Measurements from ENCODE around the gene HIF3A. TPM values are rescaled to one million over a fixed set of nuclear protein-coding genes. Genes with fewer than 3 reads are reported as not detected.

HIF3A gene
- total RNA-seq, 1 donor from 2014 or later = not detected

GRCh38 chr19:46381756-46382345 is 85.0 kb downstream of the HIF3A start:
- H3K4me1 Mint-ChIP-seq = peaks cover 3% of the 10 kb centered on the region
- intact Hi-C loops (cut with micrococcal nuclease) = no loop called here
- no peaks in the 10 kb centered on the region for H3K27me3 Mint-ChIP-seq
- H3K27ac Mint-ChIP-seq = no peak overlapping the region
- DNase-seq = no peak
- no peaks in the 10 kb centered on the region for H3K9me3 Mint-ChIP-seq
- no peak overlapping the region for H3K4me3 Mint-ChIP-seq
- peaks cover 67% of the 10 kb centered on the region for H3K36me3 Mint-ChIP-seq (ENCODE audit: low read depth)

DNA sequence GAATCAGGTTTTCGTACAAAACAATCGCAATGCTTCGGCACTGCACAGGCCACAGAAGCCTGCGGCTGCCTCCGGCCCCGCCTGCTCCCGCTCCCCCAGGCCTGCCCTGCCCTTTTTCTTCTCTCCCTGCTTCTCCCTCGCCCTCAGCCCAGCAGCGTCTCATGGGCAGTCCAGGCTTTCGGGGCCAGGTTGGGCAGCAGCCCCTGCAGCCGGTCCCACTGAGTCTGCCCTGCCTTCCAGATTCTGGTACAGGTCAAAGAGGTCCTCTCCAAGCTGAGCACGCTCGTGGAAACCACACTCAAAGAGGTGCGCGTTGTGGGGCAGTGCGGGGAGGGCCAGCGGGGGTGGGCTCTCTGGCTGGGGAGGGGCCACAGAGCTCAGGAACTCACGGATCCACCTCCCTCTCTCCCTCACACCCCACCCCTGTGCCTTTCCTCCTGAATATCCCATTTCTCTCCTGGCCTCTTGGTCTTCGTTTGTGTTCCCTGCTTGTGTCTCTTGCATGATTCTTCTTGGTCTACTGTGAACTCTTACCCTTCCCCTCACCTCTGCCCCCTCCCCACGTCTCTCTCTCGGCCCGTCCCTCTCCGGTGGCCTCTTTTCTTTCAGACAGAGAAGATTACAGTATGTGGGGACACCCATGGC is 86.5 kb downstream of the HIF3A start:
- DNase-seq = no peak
- peaks cover 68% of the 10 kb centered on the region for H3K36me3 Mint-ChIP-seq (ENCODE audit: low read depth)
- H3K27me3 Mint-ChIP-seq = no peaks in the 10 kb centered on the region
- H3K9me3 Mint-ChIP-seq = no peaks in the 10 kb centered on the region
- no peak overlapping the region for H3K4me3 Mint-ChIP-seq
- intact Hi-C loops (cut with micrococcal nuclease) = no loop called here
- H3K27ac Mint-ChIP-seq = no peak overlapping the region
- H3K4me1 Mint-ChIP-seq = peaks cover 2% of the 10 kb centered on the region

- Mint-ChIP-seq H3K9me3 (no peaks in the 10 kb centered on the region), H3K27ac (no peak overlapping the region), H3K36me3 (ENCODE audit: low read depth) (peaks cover 68% of the 10 kb centered on the region), H3K27me3 (no peaks in the 10 kb centered on the region), H3K4me1 (peaks cover 2% of the 10 kb centered on the region), H3K4me3 (no peak overlapping the region)
- DNase-seq = no peak
- intact Hi-C loops (cut with micrococcal nuclease) = no loop called here
Observed at GRCh38 chr19:46383846-46384245, 87.0 kb downstream of the HIF3A start.

DNA sequence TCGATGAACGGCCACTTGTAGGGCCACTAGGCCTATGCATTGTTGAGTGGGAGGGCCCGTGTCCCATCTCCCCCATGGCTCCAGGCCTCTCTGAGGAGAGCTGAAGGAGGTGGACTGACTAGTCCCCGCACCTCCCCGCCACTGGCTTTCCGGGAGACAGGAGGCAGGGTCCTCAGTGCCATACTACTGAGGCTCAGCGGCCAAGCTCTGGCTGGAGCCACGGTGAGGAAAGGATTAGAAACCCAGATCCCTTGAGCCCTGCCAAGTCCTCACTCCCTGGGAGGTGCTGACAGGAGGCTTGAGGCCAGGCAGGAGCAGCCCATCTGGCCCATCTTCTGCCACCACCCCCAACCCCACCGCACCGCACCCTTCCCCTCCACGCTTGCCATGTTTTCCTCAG is 87.6 kb downstream of the HIF3A start:
- no peaks in the 10 kb centered on the region for H3K27me3 Mint-ChIP-seq
- H3K9me3 Mint-ChIP-seq = no peaks in the 10 kb centered on the region
- no peak overlapping the region for H3K4me3 Mint-ChIP-seq
- intact Hi-C loops (cut with micrococcal nuclease) = no loop called here
- H3K27ac Mint-ChIP-seq = peak overlapping the region; percentile 24
- DNase-seq = no peak
- peaks cover 2% of the 10 kb centered on the region for H3K4me1 Mint-ChIP-seq
- peaks cover 68% of the 10 kb centered on the region for H3K36me3 Mint-ChIP-seq (ENCODE audit: low read depth)

DNA sequence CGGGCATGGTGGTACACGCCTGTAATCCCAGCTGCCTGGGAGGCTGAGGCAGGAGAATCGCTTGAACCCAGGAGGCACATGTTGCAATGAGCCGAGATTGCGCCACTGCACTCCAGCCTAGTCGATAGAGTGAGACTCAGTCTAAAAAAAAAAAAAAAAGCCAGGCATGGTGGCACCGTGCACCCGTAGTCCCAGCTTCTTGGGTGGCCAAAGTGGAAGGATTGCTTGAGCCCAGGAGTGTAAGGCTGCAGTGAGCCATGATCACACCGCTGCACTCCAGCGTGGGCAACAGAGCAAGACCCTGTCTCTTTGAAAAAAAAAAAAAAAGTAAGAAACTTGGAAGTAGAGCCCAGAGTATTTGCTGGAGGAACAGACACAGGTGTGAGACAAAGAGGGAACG is 88.8 kb downstream of the HIF3A start:
- H3K4me3 Mint-ChIP-seq = no peak overlapping the region
- no peaks in the 10 kb centered on the region for H3K4me1 Mint-ChIP-seq
- DNase-seq = no peak
- intact Hi-C loops (cut with micrococcal nuclease) = no loop called here
- H3K27me3 Mint-ChIP-seq = no peaks in the 10 kb centered on the region
- H3K36me3 Mint-ChIP-seq (ENCODE audit: low read depth) = peaks cover 71% of the 10 kb centered on the region
- H3K27ac Mint-ChIP-seq = no peak overlapping the region
- H3K9me3 Mint-ChIP-seq = no peaks in the 10 kb centered on the region

DNA sequence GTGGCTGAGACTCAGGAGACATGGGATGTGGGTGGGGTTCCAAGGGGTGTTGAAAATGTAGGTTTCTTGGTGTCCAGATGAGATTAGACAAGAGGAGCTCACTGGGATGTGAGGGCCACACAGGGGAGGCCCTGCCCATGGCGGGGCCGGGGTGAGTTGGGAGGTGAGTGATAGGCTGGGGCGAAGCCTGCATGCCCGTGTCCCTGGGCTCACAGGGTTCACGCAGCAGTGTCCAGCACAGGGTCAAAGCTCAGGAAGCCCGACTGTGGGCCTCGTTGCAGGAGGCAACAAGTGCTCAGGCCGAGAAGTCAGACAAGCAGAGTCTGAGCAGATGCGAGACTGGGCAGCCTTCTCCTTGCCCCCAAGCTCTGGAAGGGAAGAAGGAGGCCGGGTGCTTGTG is 89.3 kb downstream of the HIF3A start:
- Mint-ChIP-seq H3K9me3 (no peaks in the 10 kb centered on the region), H3K4me1 (no peaks in the 10 kb centered on the region), H3K36me3 (ENCODE audit: low read depth) (peaks cover 68% of the 10 kb centered on the region), H3K27me3 (no peaks in the 10 kb centered on the region), H3K27ac (peak overlapping the region; percentile 28), H3K4me3 (no peak overlapping the region)
- no peak for DNase-seq
- intact Hi-C loops (cut with micrococcal nuclease) = no loop called here

DNA sequence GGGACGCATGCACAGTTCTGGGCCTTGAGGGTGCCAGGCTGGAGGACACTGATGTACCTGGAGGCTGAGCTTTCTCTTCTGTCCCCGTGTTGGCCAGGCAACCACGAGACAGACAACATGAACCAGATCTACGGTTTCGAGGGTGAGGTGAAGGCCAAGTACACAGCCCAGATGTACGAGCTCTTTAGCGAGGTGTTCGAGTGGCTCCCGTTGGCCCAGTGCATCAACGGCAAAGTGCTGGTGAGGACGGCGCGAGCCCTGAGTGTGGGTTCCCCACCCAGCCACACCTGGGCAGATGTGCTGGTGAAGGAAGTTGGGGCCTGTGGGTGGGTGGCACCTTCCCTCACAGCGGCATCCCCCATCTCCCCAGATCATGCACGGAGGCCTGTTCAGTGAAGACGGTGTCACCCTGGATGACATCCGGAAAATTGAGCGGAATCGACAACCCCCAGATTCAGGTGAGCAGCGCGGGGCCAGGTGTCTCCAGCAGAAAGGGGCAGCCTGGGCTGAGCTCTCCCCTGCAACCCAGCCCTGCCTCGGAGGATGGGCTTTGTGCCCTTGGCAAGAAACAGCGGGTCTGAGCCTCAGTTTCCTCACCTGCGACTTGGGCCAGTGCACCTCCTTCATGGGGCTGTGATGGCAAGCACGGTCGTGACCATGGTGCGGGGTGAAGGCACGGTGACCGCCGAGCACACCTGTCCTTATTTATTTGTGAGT is 90.3 kb downstream of the HIF3A start:
- no peak overlapping the region for H3K27ac Mint-ChIP-seq
- H3K36me3 Mint-ChIP-seq (ENCODE audit: low read depth) = peaks cover 67% of the 10 kb centered on the region
- intact Hi-C loops (cut with micrococcal nuclease) = no loop called here
- no peak overlapping the region for H3K4me3 Mint-ChIP-seq
- H3K27me3 Mint-ChIP-seq = no peaks in the 10 kb centered on the region
- no peaks in the 10 kb centered on the region for H3K9me3 Mint-ChIP-seq
- H3K4me1 Mint-ChIP-seq = no peaks in the 10 kb centered on the region
- DNase-seq = no peak

DNA sequence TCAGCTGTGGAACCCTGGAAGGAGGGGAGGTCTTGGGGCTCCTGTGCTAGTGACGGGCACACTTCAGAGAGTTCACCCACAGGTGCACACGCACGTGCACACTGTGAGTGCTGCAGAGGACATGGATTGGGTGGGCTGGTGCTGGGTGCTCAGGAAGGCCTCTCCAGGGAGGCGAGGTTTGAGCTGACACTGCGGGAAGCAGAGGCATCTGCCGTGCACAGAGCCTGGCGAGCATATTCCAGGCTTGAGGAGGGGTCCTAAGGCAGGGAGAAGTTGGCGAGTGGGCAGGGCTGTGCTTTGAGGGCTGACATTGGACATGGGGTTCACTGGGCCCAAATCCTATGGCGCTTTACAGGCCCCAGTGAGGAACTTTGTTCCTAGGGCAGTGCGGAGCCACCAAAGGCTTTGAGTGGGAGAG is 90.9 kb downstream of the HIF3A start:
- Mint-ChIP-seq H3K4me1 (no peaks in the 10 kb centered on the region), H3K9me3 (no peaks in the 10 kb centered on the region), H3K27me3 (no peaks in the 10 kb centered on the region), H3K36me3 (ENCODE audit: low read depth) (peaks cover 65% of the 10 kb centered on the region), H3K27ac (no peak overlapping the region), H3K4me3 (no peak overlapping the region)
- DNase-seq = no peak
- intact Hi-C loops (cut with micrococcal nuclease) = no loop called here

DNA sequence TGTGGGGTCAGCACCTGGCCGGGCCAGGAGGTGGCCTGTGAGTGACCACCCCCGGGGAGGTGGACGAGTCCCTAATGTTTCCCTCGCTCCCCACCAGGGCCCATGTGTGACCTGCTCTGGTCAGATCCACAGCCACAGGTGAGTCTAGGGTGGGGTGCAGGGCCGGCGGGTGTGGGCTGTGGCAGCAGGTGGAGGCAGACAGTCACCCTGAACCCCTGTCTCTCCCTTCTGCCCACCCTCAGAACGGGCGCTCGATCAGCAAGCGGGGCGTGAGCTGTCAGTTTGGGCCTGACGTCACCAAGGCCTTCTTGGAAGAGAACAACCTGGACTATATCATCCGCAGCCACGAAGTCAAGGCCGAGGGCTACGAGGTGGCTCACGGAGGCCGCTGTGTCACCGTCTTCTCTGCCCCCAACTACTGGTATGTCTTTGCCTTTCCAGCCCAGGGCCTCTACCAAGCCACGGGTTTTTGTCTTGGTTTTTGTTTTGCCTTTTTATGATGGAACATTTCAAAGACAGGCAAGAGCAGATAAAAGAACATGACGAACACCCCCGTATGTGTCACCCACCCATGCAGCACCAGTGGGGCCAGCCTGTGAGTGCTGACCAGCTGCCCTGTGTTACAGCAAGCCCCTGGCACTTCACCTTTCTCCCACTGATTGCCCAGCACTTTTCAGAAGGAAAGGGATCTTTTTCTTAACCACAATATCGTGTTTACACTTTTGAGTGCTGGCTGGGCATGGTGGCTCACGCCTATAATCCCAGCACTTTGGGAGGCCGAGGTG is 91.7 kb downstream of the HIF3A start:
- H3K27ac Mint-ChIP-seq = no peak overlapping the region
- no peak overlapping the region for H3K4me3 Mint-ChIP-seq
- peaks cover 64% of the 10 kb centered on the region for H3K36me3 Mint-ChIP-seq (ENCODE audit: low read depth)

GRCh38 chr19:46390121-46390858 is 93.4 kb downstream of the HIF3A start:
- H3K4me3 Mint-ChIP-seq = no peak overlapping the region
- peaks cover 2% of the 10 kb centered on the region for H3K4me1 Mint-ChIP-seq
- intact Hi-C loops (cut with micrococcal nuclease) = no loop called here
- no peak overlapping the region for H3K27ac Mint-ChIP-seq
- no peaks in the 10 kb centered on the region for H3K9me3 Mint-ChIP-seq
- peaks cover 51% of the 10 kb centered on the region for H3K36me3 Mint-ChIP-seq (ENCODE audit: low read depth)
- DNase-seq = no peak
- no peaks in the 10 kb centered on the region for H3K27me3 Mint-ChIP-seq

More for the DNA sequence above, 91.7 kb downstream of the HIF3A start:
- intact Hi-C loops (cut with micrococcal nuclease) = no loop called here
- no peaks in the 10 kb centered on the region for H3K9me3 Mint-ChIP-seq
- no peak for DNase-seq
- no peaks in the 10 kb centered on the region for H3K27me3 Mint-ChIP-seq
- H3K4me1 Mint-ChIP-seq = no peaks in the 10 kb centered on the region

GRCh38 chr19:46390866-46391265 is 94.0 kb downstream of the HIF3A start:
- no peaks in the 10 kb centered on the region for H3K9me3 Mint-ChIP-seq
- H3K27me3 Mint-ChIP-seq = no peaks in the 10 kb centered on the region
- intact Hi-C loops (cut with micrococcal nuclease) = no loop called here
- H3K4me3 Mint-ChIP-seq = no peak overlapping the region
- H3K4me1 Mint-ChIP-seq = peaks cover 2% of the 10 kb centered on the region
- peaks cover 52% of the 10 kb centered on the region for H3K36me3 Mint-ChIP-seq (ENCODE audit: low read depth)
- DNase-seq = no peak
- no peak overlapping the region for H3K27ac Mint-ChIP-seq

DNA sequence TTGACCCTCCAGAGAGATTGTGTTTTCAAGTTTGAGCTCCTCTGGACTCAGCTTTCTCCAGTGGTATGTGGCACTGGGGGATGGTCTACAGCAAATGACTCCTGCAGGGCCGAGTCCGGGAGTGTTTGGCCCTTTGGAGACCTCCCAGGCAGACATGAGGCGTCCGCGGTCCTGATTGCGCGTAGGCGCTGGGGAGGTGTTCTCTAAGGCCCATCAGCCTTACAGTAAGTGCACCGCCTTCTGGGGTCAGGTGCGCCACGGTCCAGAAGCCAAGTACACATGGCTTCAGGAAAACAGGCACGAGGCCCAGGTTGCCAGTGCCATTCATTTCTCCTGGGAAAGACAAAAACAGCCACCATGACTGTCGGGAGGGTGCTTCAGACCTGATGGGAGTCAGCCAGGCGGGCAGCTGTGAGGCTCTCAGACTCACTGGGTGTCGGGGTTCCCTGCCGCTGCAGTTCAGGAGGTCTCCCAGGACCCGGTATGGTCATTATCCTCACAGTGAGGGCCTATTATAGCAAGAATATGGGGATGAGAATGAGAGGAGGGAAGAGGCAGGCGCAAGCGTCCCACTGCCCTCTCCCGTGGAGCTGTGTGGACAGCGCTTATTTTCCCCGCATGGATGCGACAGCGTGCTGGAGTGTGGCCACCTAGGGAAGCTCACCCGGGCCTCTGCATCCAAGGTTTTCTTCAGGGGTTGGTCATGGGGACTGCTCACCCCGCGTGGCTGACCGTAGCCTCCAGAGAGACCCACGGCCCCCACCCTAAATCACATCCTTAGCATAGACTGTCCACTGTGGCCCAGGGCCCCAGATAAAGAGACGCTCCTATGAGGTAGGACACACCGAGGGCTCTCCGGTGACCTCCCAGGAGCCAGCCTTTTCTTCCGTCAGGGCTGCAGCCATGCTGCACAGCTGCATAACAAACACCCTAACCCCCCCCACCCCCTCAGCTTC is 94.7 kb downstream of the HIF3A start:
- Mint-ChIP-seq H3K9me3 (no peaks in the 10 kb centered on the region), H3K36me3 (ENCODE audit: low read depth) (peaks cover 50% of the 10 kb centered on the region), H3K27me3 (no peaks in the 10 kb centered on the region), H3K4me3 (no peak overlapping the region), H3K4me1 (peaks cover 2% of the 10 kb centered on the region), H3K27ac (no peak overlapping the region)
- DNase-seq = no peak
- intact Hi-C loops (cut with micrococcal nuclease) = no loop called here

Data from activated CD4-positive, alpha-beta T cell treated with anti-CD3 and anti-CD28 coated beads, Interleukin-2, amount 10 ng/mL, durations not matched to agents 24 days and 14 days (primary cell).